HepG2 (cell line): ENCODE results near the gene MYH9. TPM values are rescaled to one million over a fixed set of nuclear protein-coding genes. Genes with fewer than 3 reads are reported as not detected.

Experiments
- SOX5 ChIP-seq: IDR thresholded peaks from 2 replicates; pipeline ENCODE4 v1.6.1; 2016; ENCODE audit warnings: borderline replicate concordance
- STAG1 ChIP-seq: sonication (generic); formaldehyde crosslinking; IDR thresholded peaks from 2 replicates; pipeline ENCODE4 v1.4.0; 2020; ENCODE audit warnings: missing genetic modification reagents
- TEAD3 ChIP-seq: optimal IDR thresholded peaks from 2 replicates; pipeline ENCODE3; 2016; ENCODE audit warnings: borderline replicate concordance
- polyA plus RNA-seq, 8 experiments: library from polyadenylated mRNA; depleted of rRNA in 3 of 8; stranded (reverse) in 7 of 8; unstranded in 1 of 8; fragments of >200 nt; fragmentation: Illumina TruSeq in 4 of 8; extraction: Trizol in 4 of 8; gene quantifications; 2 replicates each; pipeline versions ENCODE4 v1.2.1 to v1.2.3, GENCODE V29; 2011 to 2016; ENCODE audit warnings: low read depth in 4 of 8, missing spikeins in 1 of 8, mixed read lengths in 1 of 8; ENCODE audit not compliant: insufficient read depth in 1 of 8
- total RNA-seq, 5 experiments: library from RNA; depleted of rRNA; stranded (reverse); fragments of >200 nt; fragmentation: Illumina TruSeq; extraction: Trizol; gene quantifications; 2 replicates each; pipeline ENCODE4 v1.2.3, GENCODE V29; 2016; ENCODE audit warnings: low read depth in 1 of 5
- TF ChIP-seq, protein P1 (sequence below): sonication (generic); formaldehyde crosslinking; IDR thresholded peaks from 2 replicates; pipeline ENCODE4 v1.4.0; 2020; ENCODE audit warnings: missing genetic modification reagents
- TF ChIP-seq, protein P2 (sequence below): sonication (generic); formaldehyde crosslinking; IDR thresholded peaks from 2 replicates; pipeline ENCODE4 v1.9.0; 2022; ENCODE audit warnings: missing genetic modification reagents, mild to moderate bottlenecking, borderline replicate concordance
- TF ChIP-seq, protein P3 (sequence below): IDR thresholded peaks from 2 replicates; pipeline ENCODE4 v1.6.1; 2012; ENCODE audit warnings: low read length, improper control_type of control experiment

The MYH9 gene
- total and polyA plus RNA-seq, 2 of the 13 experiments (the other 11 are each of a cell fraction or from before 2014, with no cell fraction given) = 50.7 to 98.5 TPM

DNA sequence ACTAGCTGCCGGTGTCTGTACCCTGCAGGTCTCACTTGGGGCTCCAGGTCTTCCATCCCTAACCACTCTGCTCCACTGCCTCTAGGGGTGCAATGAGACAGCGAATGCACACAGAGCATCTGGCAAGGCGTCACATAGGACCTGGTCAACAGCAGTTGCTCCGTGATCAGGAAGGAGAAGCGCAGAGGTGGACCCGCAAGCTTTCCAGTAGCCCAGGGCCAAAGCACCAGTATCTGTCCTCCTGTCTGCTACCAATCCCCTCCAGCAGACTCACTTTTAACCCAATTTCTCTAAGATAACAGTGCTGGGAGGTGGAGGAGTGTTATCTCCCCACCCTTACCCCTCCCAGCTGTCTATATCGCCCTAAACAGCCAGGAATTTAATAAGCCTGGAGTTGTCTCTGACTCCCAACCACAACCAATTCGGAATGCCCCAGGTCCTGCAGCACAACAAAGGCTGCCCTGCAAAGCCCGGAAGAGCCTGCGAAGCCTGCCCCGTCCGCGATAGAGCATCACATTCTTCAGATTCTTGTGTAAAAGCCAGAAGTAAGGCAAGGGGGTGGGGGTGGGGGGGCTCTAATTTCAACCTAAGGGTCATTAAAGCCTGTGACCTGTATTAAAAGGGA, 19.3 kb downstream of the MYH9 start (continued):
- TF ChIP-seq TEAD3 (peak; percentile 58), STAG1 (CRISPR knock-in tag) (0 out of 2 replicates have a peak, but pooled peaks have one; percentile 17), SOX5 (no peak)
- TF ChIP-seq, protein P1, sequence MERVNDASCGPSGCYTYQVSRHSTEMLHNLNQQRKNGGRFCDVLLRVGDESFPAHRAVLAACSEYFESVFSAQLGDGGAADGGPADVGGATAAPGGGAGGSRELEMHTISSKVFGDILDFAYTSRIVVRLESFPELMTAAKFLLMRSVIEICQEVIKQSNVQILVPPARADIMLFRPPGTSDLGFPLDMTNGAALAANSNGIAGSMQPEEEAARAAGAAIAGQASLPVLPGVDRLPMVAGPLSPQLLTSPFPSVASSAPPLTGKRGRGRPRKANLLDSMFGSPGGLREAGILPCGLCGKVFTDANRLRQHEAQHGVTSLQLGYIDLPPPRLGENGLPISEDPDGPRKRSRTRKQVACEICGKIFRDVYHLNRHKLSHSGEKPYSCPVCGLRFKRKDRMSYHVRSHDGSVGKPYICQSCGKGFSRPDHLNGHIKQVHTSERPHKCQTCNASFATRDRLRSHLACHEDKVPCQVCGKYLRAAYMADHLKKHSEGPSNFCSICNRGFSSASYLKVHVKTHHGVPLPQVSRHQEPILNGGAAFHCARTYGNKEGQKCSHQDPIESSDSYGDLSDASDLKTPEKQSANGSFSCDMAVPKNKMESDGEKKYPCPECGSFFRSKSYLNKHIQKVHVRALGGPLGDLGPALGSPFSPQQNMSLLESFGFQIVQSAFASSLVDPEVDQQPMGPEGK = peak; percentile 47; the same call in 1 of the 2 replicates
- TF ChIP-seq, protein P2, sequence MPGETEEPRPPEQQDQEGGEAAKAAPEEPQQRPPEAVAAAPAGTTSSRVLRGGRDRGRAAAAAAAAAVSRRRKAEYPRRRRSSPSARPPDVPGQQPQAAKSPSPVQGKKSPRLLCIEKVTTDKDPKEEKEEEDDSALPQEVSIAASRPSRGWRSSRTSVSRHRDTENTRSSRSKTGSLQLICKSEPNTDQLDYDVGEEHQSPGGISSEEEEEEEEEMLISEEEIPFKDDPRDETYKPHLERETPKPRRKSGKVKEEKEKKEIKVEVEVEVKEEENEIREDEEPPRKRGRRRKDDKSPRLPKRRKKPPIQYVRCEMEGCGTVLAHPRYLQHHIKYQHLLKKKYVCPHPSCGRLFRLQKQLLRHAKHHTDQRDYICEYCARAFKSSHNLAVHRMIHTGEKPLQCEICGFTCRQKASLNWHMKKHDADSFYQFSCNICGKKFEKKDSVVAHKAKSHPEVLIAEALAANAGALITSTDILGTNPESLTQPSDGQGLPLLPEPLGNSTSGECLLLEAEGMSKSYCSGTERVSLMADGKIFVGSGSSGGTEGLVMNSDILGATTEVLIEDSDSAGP (CRISPR knock-in tag) = no peak
- TF ChIP-seq, protein P3, sequence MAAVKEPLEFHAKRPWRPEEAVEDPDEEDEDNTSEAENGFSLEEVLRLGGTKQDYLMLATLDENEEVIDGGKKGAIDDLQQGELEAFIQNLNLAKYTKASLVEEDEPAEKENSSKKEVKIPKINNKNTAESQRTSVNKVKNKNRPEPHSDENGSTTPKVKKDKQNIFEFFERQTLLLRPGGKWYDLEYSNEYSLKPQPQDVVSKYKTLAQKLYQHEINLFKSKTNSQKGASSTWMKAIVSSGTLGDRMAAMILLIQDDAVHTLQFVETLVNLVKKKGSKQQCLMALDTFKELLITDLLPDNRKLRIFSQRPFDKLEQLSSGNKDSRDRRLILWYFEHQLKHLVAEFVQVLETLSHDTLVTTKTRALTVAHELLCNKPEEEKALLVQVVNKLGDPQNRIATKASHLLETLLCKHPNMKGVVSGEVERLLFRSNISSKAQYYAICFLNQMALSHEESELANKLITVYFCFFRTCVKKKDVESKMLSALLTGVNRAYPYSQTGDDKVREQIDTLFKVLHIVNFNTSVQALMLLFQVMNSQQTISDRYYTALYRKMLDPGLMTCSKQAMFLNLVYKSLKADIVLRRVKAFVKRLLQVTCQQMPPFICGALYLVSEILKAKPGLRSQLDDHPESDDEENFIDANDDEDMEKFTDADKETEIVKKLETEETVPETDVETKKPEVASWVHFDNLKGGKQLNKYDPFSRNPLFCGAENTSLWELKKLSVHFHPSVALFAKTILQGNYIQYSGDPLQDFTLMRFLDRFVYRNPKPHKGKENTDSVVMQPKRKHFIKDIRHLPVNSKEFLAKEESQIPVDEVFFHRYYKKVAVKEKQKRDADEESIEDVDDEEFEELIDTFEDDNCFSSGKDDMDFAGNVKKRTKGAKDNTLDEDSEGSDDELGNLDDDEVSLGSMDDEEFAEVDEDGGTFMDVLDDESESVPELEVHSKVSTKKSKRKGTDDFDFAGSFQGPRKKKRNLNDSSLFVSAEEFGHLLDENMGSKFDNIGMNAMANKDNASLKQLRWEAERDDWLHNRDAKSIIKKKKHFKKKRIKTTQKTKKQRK = no peak
